WERI-Rb-1 (cell line): ENCODE measurements around the gene ORC5.

Experiments used
- DNase-seq: peaks from one replicate; pipeline ENCODE4 v3.0.0-alpha.2; 2020
- H3K27ac ChIP-seq: fragments of 250-450 bp; sonication (Bioruptor Pico); 2 replicates; pipeline ENCODE4 v1.5.1; 2020; ENCODE audit warnings: mild to moderate bottlenecking, moderate library complexity
- H3K27me3 ChIP-seq: fragments of 250-450 bp; sonication (Bioruptor Pico); 2 replicates; pipeline ENCODE4 v1.5.1; 2021; ENCODE audit warnings: mild to moderate bottlenecking, low read depth, moderate library complexity; ENCODE audit not compliant: insufficient read depth, severe bottlenecking
- H3K36me3 ChIP-seq: fragments of 250-450 bp; sonication (Bioruptor Pico); 2 replicates; pipeline ENCODE4 v1.5.1; 2020; ENCODE audit warnings: mild to moderate bottlenecking, moderate library complexity
- H3K4me3 ChIP-seq: 2 replicates; pipeline ENCODE4 v1.5.1; 2011; ENCODE audit warnings: low read depth, mild to moderate bottlenecking, control low read depth, low read length
- H3K9me3 ChIP-seq: fragments of 250-450 bp; sonication (Bioruptor Pico); 2 replicates; pipeline ENCODE4 v1.5.1; 2021; ENCODE audit warnings: mild to moderate bottlenecking, moderate library complexity; ENCODE audit not compliant: severe bottlenecking
- CTCF ChIP-seq: IDR thresholded peaks from 2 replicates; pipeline ENCODE4 v1.5.1; 2011; ENCODE audit warnings: low read depth, mild to moderate bottlenecking, control low read depth, inconsistent platforms, low read length

The ORC5 gene

GRCh38 chr7:104124893-104125477 lies 82.8 kb downstream of the ORC5 start:
- Histone ChIP-seq H3K27ac (no peak overlapping the region), H3K36me3 (peaks cover 12% of the 10 kb centered on the region), H3K27me3 (no peaks in the 10 kb centered on the region), H3K9me3 (no peaks in the 10 kb centered on the region), H3K4me3 (no peak overlapping the region)
- DNase-seq, result no peak
- no peak for TF ChIP-seq CTCF

- Histone ChIP-seq H3K27ac (no peak overlapping the region), H3K27me3 (no peaks in the 10 kb centered on the region), H3K36me3 (peaks cover 12% of the 10 kb centered on the region), H3K9me3 (no peaks in the 10 kb centered on the region), H3K4me3 (no peak overlapping the region)
- no peak for TF ChIP-seq CTCF
- DNase-seq, result no peak
Observed at GRCh38 chr7:104124469-104124868, 83.3 kb downstream of the ORC5 start.

- H3K27ac ChIP-seq, result no peak overlapping the region
- no peak overlapping the region for H3K4me3 ChIP-seq
- TF ChIP-seq CTCF, result no peak
- H3K27me3 ChIP-seq, result no peaks in the 10 kb centered on the region
- peaks cover 12% of the 10 kb centered on the region for H3K36me3 ChIP-seq
- no peaks in the 10 kb centered on the region for H3K9me3 ChIP-seq
- DNase-seq, result no peak
Observed at GRCh38 chr7:104123786-104124185, 84.0 kb downstream of the ORC5 start.

- DNase-seq, result no peak
- Histone ChIP-seq H3K36me3 (no peaks in the 10 kb centered on the region), H3K27me3 (no peaks in the 10 kb centered on the region), H3K27ac (no peak overlapping the region), H3K9me3 (no peaks in the 10 kb centered on the region), H3K4me3 (no peak overlapping the region)
- no peak for TF ChIP-seq CTCF
Observed at GRCh38 chr7:104113788-104114187, 94.0 kb downstream of the ORC5 start.

GRCh38 chr7:104112623-104113022 lies 95.2 kb downstream of the ORC5 start:
- no peak overlapping the region for H3K27ac ChIP-seq
- no peaks in the 10 kb centered on the region for H3K9me3 ChIP-seq
- no peak overlapping the region for H3K4me3 ChIP-seq
- TF ChIP-seq CTCF, result no peak
- no peak for DNase-seq
- H3K27me3 ChIP-seq, result no peaks in the 10 kb centered on the region
- H3K36me3 ChIP-seq, result no peaks in the 10 kb centered on the region

GRCh38 chr7:104111271-104111670 lies 96.5 kb downstream of the ORC5 start:
- Histone ChIP-seq H3K27ac (no peak overlapping the region), H3K27me3 (no peaks in the 10 kb centered on the region), H3K9me3 (no peaks in the 10 kb centered on the region), H3K36me3 (no peaks in the 10 kb centered on the region), H3K4me3 (no peak overlapping the region)
- TF ChIP-seq CTCF, result no peak
- peak; percentile 27 for DNase-seq
